ENCODE results near the gene MVK. TPM values are rescaled to one million over a fixed set of nuclear protein-coding genes. Genes with fewer than 3 reads are reported as not detected.

The MVK gene
- total and polyA plus RNA-seq, 2 experiments from 2014 or later, result 16.7 to 40.1 TPM

- no peaks in the 10 kb centered on the region for H3K27me3 ChIP-seq (ENCODE audit: insufficient read depth)
- no peaks in the 10 kb centered on the region for H3K36me3 ChIP-seq (ENCODE audit: insufficient read depth)
- no peaks in the 10 kb centered on the region; the same call in 2 of the 3 replicates for H3K4me1 Mint-ChIP-seq
- H3K4me1 ChIP-seq (ENCODE audit: insufficient read depth), result no peaks in the 10 kb centered on the region
- no peak overlapping the region for H3K27ac ChIP-seq (ENCODE audit: low read depth)
- peaks cover 16% of the 10 kb centered on the region for H3K36me3 Mint-ChIP-seq (ENCODE audit: low read depth)
- no peaks in the 10 kb centered on the region for H3F3A ChIP-seq (replicated peaks; ENCODE audit: low read depth)
- H2AFZ ChIP-seq, result no peak overlapping the region
- no peaks in the 10 kb centered on the region for H3K9me3 Mint-ChIP-seq
- no peak for DNase-seq (ENCODE audit: low spot score)
- ATAC-seq, result no peak
- H3K4me3 ChIP-seq, result no peak overlapping the region
- no peak overlapping the region for H3K4me3 Mint-ChIP-seq
- H4K20me1 ChIP-seq (replicated peaks; ENCODE audit: insufficient read depth), result no peaks in the 10 kb centered on the region
- H3K27ac Mint-ChIP-seq, result no peak overlapping the region
- no peaks in the 10 kb centered on the region for H3K9me2 ChIP-seq (ENCODE audit: insufficient read depth)
- H3K4me2 ChIP-seq, result no peak overlapping the region
- TF ChIP-seq REST (IDR thresholded peaks at IDR 0.05; ENCODE audit: unreplicated experiment) (no peak), ZNF114 (CRISPR knock-in tag; IDR thresholded peaks at IDR 0.05) (no peak), EZH2 (IDR thresholded peaks at IDR 0.05; ENCODE audit: low read depth, unreplicated experiment) (no peak), ETS1 (IDR thresholded peaks at IDR 0.05) (no peak), CREB1 (CRISPR knock-in tag; IDR thresholded peaks at IDR 0.05; ENCODE audit: low read depth) (no peak), STAT1 (IDR thresholded peaks at IDR 0.05; ENCODE audit: unreplicated experiment) (no peak), JUNB (IDR thresholded peaks at IDR 0.05; ENCODE audit: unreplicated experiment) (no peak), EZH2phosphoT487 (IDR thresholded peaks at IDR 0.05; ENCODE audit: unreplicated experiment) (no peak), ZNF331 (CRISPR knock-in tag; IDR thresholded peaks at IDR 0.05; ENCODE audit: low read depth) (no peak), POLR2AphosphoS5 (IDR thresholded peaks at IDR 0.05; ENCODE audit: low read depth) (no peak)
- H3K27me3 Mint-ChIP-seq (ENCODE audit: insufficient read depth, low read depth, poor library complexity), result peaks cover 4% of the 10 kb centered on the region
- no peaks in the 10 kb centered on the region for H3K79me2 ChIP-seq (replicated peaks; ENCODE audit: insufficient read depth)
These were observed 11.9 kb upstream of the MVK start for GRCh38 chr12:109561711-109562030.

- no peak overlapping the region for H3K27ac ChIP-seq (ENCODE audit: low read depth)
- no peaks in the 10 kb centered on the region for H3K27me3 ChIP-seq (ENCODE audit: insufficient read depth)
- H2AFZ ChIP-seq, result no peak overlapping the region
- H3K79me2 ChIP-seq (replicated peaks; ENCODE audit: insufficient read depth), result no peaks in the 10 kb centered on the region
- ATAC-seq (no peak), DNase-seq (ENCODE audit: low spot score) (no peak)
- H3K36me3 ChIP-seq (ENCODE audit: insufficient read depth), result no peaks in the 10 kb centered on the region
- Mint-ChIP-seq H3K4me1 (no peaks in the 10 kb centered on the region), H3K9me3 (no peaks in the 10 kb centered on the region), H3K27ac (no peak overlapping the region), H3K36me3 (ENCODE audit: low read depth) (peaks cover 25% of the 10 kb centered on the region), H3K4me3 (no peak overlapping the region), H3K27me3 (ENCODE audit: insufficient read depth, low read depth, poor library complexity) (peaks cover 6% of the 10 kb centered on the region)
- H3K4me3 ChIP-seq, result no peak overlapping the region
- H3K9me2 ChIP-seq (ENCODE audit: insufficient read depth), result no peaks in the 10 kb centered on the region
- no peak for TF ChIP-seq NANOG (IDR thresholded peaks at IDR 0.05; ENCODE audit: borderline replicate concordance)
- no peak for TF ChIP-seq JUNB (IDR thresholded peaks at IDR 0.05; ENCODE audit: unreplicated experiment)
- no peak overlapping the region for H3K4me2 ChIP-seq
- H3K4me1 ChIP-seq (ENCODE audit: insufficient read depth), result no peaks in the 10 kb centered on the region
- no peaks in the 10 kb centered on the region for H3F3A ChIP-seq (replicated peaks; ENCODE audit: low read depth)
- no peaks in the 10 kb centered on the region for H4K20me1 ChIP-seq (replicated peaks; ENCODE audit: insufficient read depth)
These were observed 10.7 kb upstream of the MVK start for GRCh38 chr12:109562871-109563270.
